ENCODE results near the gene HLA-DMB.

Gene HLA-DMB

GRCh38 chr6:32905078-32905477 lies 35.8 kb downstream of the HLA-DMB start:
- DNase-seq: no peak

GRCh38 chr6:32903952-32904351 lies 36.9 kb downstream of the HLA-DMB start:
- DNase-seq: no peak

GRCh38 chr6:32895006-32895345 lies 45.9 kb downstream of the HLA-DMB start:
- DNase-seq: no peak

- peak; percentile 80 for DNase-seq
Observed at GRCh38 chr6:32894085-32895005, 46.5 kb downstream of the HLA-DMB start.

GRCh38 chr6:32890831-32891230 lies 50.0 kb downstream of the HLA-DMB start:
- no peak for DNase-seq

GRCh38 chr6:32889533-32889932 lies 51.3 kb downstream of the HLA-DMB start:
- DNase-seq: no peak

- DNase-seq: no peak
Observed at GRCh38 chr6:32888576-32888975, 52.3 kb downstream of the HLA-DMB start.

GRCh38 chr6:32887616-32888015 lies 53.2 kb downstream of the HLA-DMB start:
- DNase-seq: no peak

GRCh38 chr6:32886681-32887383 lies 54.0 kb downstream of the HLA-DMB start:
- no peak for DNase-seq

GRCh38 chr6:32885698-32886286 lies 55.0 kb downstream of the HLA-DMB start:
- peak; percentile 80 for DNase-seq
